ENCODE results near the gene PAPPA2. TPM values are rescaled to one million over a fixed set of nuclear protein-coding genes. Genes with fewer than 3 reads are reported as not detected.

Gene PAPPA2
- total RNA-seq, 1 donor from 2014 or later = 0.25 TPM

GRCh38 chr1:176841238-176841637 is 378.3 kb downstream of the PAPPA2 start:
- H3K4me1 Mint-ChIP-seq = no peaks in the 10 kb centered on the region
- TF ChIP-seq CTCF (IDR thresholded peaks at IDR 0.05; ENCODE audit: unreplicated experiment) = no peak
- H3K9me3 Mint-ChIP-seq = no peaks in the 10 kb centered on the region
- H3K27me3 Mint-ChIP-seq (ENCODE audit: low read depth) = peaks cover 2% of the 10 kb centered on the region
- H3K36me3 Mint-ChIP-seq = no peaks in the 10 kb centered on the region
- no peak for DNase-seq (ENCODE audit: low spot score in 2 of 2, unreplicated experiment in 2 of 2)
- H3K4me3 Mint-ChIP-seq = no peak overlapping the region
- no peak overlapping the region for H3K27ac Mint-ChIP-seq

- no peaks in the 10 kb centered on the region for H3K4me1 Mint-ChIP-seq
- H3K4me3 Mint-ChIP-seq = no peak overlapping the region
- no peak overlapping the region for H3K27ac Mint-ChIP-seq
- peak in 1 of 2 experiments; percentile 52 for DNase-seq (ENCODE audit: low spot score in 2 of 2, unreplicated experiment in 2 of 2)
- no peaks in the 10 kb centered on the region for H3K36me3 Mint-ChIP-seq
- no peaks in the 10 kb centered on the region for H3K9me3 Mint-ChIP-seq
- TF ChIP-seq CTCF (IDR thresholded peaks at IDR 0.05; ENCODE audit: unreplicated experiment) = peak; percentile 46
- peaks cover 2% of the 10 kb centered on the region for H3K27me3 Mint-ChIP-seq (ENCODE audit: low read depth)
Observed at GRCh38 chr1:176843352-176844297, 380.6 kb downstream of the PAPPA2 start.

GRCh38 chr1:176847052-176847451 is 384.1 kb downstream of the PAPPA2 start:
- Mint-ChIP-seq H3K4me1 (no peaks in the 10 kb centered on the region), H3K9me3 (no peaks in the 10 kb centered on the region), H3K27me3 (ENCODE audit: low read depth) (no peaks in the 10 kb centered on the region), H3K27ac (no peak overlapping the region), H3K4me3 (no peak overlapping the region), H3K36me3 (no peaks in the 10 kb centered on the region)
- TF ChIP-seq CTCF (IDR thresholded peaks at IDR 0.05; ENCODE audit: unreplicated experiment) = no peak
- DNase-seq (ENCODE audit: low spot score in 2 of 2, unreplicated experiment in 2 of 2) = no peak

GRCh38 chr1:176849281-176849680 is 386.3 kb downstream of the PAPPA2 start:
- no peak for TF ChIP-seq CTCF (IDR thresholded peaks at IDR 0.05; ENCODE audit: unreplicated experiment)
- DNase-seq (ENCODE audit: low spot score in 2 of 2, unreplicated experiment in 2 of 2) = no peak
- no peak overlapping the region for H3K4me3 Mint-ChIP-seq
- H3K36me3 Mint-ChIP-seq = no peaks in the 10 kb centered on the region
- no peaks in the 10 kb centered on the region for H3K4me1 Mint-ChIP-seq
- no peaks in the 10 kb centered on the region for H3K27me3 Mint-ChIP-seq (ENCODE audit: low read depth)
- no peak overlapping the region for H3K27ac Mint-ChIP-seq
- H3K9me3 Mint-ChIP-seq = no peaks in the 10 kb centered on the region

GRCh38 chr1:176850871-176851270 is 387.9 kb downstream of the PAPPA2 start:
- Mint-ChIP-seq H3K36me3 (no peaks in the 10 kb centered on the region), H3K9me3 (no peaks in the 10 kb centered on the region), H3K4me1 (peaks cover 4% of the 10 kb centered on the region), H3K4me3 (no peak overlapping the region), H3K27me3 (ENCODE audit: low read depth) (no peaks in the 10 kb centered on the region), H3K27ac (no peak overlapping the region)
- no peak for TF ChIP-seq CTCF (IDR thresholded peaks at IDR 0.05; ENCODE audit: unreplicated experiment)
- no peak for DNase-seq (ENCODE audit: low spot score in 2 of 2, unreplicated experiment in 2 of 2)

All from mesothelial cell of epicardium (in vitro differentiated cells).